Subcutaneous adipose tissue (tissue), 4 donors: ENCODE measurements around the gene RAI14. TPM values are rescaled to one million over a fixed set of nuclear protein-coding genes. Genes with fewer than 3 reads are reported as not detected.

Source experiments
- total RNA-seq, 4 donors: library from RNA; depleted of rRNA; stranded (reverse); fragments of >200 nt; gene quantifications; one replicate each; pipeline ENCODE4 v1.1.0, GENCODE V29; 2016
- TF ChIP-seq, protein P1 (sequence below): fragments of 450-650 bp; IDR thresholded peaks from one replicate; pipeline ENCODE4 v1.5.1; 2016; ENCODE audit warnings: low read depth, mild to moderate bottlenecking, control low read depth, antibody characterized with exemption, moderate library complexity

Gene RAI14
- total RNA-seq, 4 donors from 2014 or later: 8.6 to 25.0 (median 13.2) TPM

DNA sequence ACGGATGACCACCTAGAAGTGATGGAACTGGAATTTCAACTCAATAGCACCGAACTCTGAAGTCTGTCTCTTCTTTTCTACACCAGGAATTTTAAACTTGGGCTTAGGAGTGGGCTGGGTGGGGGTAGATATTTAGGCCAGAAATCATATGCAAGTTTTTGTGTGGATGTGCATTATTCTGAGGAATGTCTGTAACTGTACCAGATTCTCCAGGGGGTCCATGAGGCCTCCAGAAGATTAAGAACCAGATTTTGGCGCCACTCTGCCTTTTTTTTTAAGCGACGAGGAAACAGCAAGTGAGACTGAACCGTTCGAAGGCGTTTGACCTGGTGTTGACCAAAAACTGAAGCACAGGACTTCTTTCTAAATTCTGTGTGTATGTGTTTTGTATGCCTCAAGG is 94.1 kb downstream of the RAI14 start:
- TF ChIP-seq, protein P1, sequence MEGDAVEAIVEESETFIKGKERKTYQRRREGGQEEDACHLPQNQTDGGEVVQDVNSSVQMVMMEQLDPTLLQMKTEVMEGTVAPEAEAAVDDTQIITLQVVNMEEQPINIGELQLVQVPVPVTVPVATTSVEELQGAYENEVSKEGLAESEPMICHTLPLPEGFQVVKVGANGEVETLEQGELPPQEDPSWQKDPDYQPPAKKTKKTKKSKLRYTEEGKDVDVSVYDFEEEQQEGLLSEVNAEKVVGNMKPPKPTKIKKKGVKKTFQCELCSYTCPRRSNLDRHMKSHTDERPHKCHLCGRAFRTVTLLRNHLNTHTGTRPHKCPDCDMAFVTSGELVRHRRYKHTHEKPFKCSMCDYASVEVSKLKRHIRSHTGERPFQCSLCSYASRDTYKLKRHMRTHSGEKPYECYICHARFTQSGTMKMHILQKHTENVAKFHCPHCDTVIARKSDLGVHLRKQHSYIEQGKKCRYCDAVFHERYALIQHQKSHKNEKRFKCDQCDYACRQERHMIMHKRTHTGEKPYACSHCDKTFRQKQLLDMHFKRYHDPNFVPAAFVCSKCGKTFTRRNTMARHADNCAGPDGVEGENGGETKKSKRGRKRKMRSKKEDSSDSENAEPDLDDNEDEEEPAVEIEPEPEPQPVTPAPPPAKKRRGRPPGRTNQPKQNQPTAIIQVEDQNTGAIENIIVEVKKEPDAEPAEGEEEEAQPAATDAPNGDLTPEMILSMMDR: no peak

DNA sequence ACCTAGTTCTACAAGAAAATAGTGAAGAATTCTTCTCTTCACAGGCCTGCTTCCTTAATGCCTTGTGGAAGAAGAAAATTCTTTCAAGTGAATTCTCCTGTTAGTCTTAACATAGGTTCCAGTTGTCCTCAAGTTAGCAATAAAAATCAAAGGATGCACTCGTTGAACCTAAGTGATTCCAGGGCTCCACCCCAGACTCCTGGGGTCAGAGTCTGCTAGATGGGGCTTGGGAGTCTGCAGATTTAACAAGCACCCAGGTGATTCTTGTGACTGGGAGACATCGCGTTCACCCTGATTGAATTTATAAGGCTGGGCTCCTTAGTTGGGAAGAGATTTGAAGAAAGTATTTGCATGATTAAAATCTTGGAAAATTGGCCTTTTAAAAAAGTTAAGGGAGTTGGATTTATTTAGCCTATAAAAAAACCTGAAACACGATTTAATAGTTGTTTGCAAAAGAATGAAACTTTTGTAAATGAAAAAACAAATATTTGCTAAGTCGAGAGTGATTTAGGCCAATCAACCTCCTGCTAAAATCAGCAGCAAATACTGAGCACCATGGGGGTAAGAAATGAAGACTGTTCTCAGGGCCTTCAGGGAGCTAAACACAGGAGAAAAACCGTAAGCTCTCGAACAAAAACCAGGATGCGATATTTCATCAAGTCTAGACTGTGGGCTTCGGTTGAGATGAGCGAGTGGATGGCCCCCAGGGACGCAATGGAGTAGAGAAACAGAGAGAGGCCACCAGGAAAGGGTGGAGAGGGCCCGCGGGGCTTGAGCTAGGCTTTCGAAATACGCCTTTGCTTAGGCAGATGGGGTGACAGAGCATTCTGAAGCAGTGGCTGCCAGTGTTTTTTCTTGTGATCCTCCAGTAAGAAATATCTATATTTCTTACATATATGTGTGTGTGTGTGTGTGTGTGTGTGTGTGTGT is 95.9 kb downstream of the RAI14 start:
- TF ChIP-seq, protein P1: no peak

DNA sequence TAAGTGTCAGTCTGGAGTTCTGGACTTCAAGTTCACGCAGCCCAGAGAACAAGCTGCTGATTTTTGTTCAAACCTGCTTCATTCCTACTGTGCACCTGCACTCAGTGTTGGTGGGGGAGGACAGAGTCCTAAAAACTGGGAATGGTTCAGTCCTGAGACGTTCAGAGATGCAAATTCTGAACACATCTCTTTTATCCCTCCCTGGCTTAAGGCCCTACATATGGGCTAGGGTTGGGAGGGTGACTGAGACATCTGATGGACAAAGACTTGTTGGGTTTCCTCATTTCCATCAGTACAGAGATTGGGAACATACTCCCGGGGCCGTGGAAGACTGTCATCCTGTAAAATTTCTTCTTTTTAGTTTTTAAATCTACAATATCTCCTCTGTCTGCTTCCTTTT is 99.8 kb downstream of the RAI14 start:
- TF ChIP-seq, protein P1: no peak

DNA sequence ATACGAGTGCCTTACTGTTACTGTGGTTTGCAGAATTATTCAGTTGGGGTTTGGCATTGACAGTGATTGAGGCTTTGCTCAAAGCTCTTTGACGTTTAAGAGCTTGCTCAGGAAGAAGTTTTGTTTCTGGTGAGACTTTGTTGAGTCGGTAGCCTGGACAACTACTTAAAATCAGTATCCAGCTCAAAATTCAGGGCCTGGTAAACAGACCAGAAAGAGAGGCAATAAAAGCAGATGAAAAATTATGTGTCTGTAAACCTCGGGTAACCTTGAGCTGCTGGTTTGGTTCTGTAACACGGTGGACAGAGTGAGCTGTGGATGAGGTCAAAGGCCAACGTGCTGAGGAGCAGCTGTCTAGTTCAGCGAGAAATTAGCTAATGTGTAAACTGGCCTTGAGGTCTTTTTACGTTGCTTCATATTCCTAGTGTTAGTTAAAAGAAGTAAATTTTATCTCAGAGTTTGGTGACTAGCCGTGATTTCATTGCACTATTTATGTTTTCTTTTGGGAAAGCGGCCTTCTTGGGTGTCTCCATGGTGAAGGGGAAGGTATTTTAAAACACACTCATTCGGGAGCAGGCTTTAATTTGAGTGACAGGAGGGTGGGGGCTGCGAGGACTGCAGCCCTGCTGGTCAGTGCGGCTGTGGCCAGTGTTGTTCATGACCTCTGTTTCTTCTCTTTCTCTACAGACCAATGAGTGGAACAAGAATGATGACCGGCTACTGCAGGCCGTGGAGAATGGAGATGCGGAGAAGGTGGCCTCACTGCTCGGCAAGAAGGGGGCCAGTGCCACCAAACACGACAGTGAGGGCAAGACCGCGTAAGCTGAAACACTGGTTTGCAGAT is 100.9 kb downstream of the RAI14 start:
- TF ChIP-seq, protein P1: no peak

DNA sequence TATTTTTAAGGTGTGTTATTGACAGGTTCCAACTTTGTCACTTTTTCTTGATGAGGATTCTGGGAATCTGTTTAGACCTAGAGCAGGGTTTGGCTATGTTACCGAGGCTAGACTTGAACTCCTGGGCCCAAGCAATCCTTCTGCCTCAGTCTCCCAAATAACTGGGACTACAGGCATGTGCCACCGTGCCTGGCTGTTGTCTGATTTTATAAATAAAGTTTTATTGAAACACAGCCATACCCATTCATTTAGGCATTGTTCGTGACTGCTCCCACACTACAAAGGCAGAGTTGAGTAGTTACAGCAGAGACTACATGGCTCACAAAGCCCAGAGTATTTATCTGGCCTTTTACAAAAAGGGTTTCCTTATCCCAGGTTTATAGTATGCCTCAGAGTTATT is 102.4 kb downstream of the RAI14 start:
- TF ChIP-seq, protein P1: no peak

DNA sequence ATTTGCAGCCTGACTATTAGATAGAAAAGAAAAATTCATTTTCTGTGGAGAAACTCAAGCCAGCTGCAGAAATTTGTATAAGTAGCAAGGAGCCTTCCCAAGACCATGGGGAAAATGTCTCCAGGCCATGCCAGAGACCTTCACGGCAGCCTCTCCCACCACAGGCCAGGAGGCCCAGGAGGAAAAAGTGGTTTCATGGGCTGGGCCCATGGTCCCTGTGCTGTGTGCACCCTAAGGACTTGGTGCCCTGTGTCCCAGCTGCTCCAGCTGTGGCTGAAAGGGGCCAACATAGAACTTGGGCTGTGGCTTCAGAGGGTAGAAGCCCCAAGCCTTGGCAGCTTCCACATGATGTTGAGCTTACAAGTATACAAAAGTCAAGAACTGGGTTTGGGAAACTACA is 109.5 kb downstream of the RAI14 start:
- TF ChIP-seq, protein P1: no peak

DNA sequence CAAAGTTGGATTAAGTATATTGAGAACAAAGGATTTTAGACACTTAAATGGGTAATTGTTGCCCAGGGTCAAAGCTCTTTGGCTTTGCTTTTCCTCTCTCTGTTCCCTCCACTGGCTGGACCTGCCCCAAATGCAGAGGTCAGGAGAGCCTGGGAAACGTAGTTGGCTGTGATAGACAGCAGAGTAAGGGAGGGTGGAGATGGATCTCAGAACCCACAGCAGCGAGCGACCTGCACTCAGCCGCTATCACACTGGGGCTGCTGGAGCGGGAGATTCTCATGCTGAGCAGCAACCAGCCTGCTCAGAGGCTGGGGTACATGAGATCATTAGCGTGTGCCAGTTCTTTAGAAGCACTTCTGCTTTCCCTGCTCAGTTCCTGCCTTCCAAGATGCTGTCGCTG is 111.1 kb downstream of the RAI14 start:
- TF ChIP-seq, protein P1: no peak
